ACHN (cell line): ENCODE results near the gene PGM5.

Experiments used
- DNase-seq: peaks from one replicate; pipeline ENCODE4 v3.0.0-alpha.2; 2015
- in situ Hi-C: cut with HindIII; loops from 2 replicates; pipeline ENCODE4 v1.10.0; 2017; ENCODE audit warnings: low sequenced_read_pairs, low pct_ligation_motif_present, low pct_unique_long_range_greater_than_20kb

The PGM5 gene

DNA sequence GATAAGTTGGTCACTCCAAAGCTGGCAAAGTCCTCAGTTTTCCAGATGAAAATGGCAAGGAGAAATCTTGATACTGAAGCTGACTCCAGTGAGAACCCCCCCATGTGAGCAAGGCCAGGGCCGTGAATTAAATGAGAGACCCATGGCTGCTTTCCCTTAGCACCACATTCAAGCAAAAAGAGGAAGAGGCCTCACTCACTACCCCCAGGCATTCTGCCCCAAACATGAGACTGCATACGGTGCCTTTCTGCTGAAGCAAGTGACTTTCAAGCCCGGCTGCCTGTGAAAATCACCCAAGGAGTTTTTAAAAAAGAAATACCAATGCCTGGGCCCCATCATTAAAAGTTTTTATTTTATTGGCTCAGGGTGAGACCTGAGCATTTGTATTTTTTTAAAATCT lies 117.4 kb downstream of the PGM5 start:
- no peak for DNase-seq
- in situ Hi-C loops: no loop called here

GRCh38 chr9:68476422-68476821 lies 120.0 kb downstream of the PGM5 start:
- no peak for DNase-seq
- in situ Hi-C loops: no loop called here

GRCh38 chr9:68476847-68477246 lies 120.4 kb downstream of the PGM5 start:
- in situ Hi-C loops: no loop called here
- DNase-seq: no peak

- in situ Hi-C loops: no loop called here
- no peak for DNase-seq
Measured at GRCh38 chr9:68480807-68481206, 124.4 kb downstream of the PGM5 start.

GRCh38 chr9:68482548-68482947 lies 126.1 kb downstream of the PGM5 start:
- DNase-seq: no peak
- in situ Hi-C loops: no loop called here

GRCh38 chr9:68488126-68488525 lies 131.7 kb downstream of the PGM5 start:
- in situ Hi-C loops: no loop called here

DNA sequence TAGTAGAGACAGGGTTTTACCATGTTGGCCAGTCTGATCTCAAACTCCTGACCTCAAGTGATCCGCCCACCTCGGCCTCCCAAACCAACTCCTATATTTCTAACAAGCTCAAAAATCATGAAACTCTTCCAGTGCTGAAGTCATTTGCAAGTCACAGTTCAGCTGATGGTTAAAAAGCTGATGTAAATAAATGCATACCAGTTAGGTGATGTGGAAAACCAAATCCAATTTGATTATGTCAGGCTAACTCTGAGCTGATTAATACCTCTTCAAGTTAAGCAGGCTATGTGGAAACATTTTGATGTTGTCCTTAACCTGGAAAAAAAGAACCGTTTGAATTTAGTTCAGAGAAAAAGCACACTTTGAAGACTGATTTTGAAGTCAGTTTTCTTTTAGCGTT lies 133.2 kb downstream of the PGM5 start:
- in situ Hi-C loops: no loop called here
- no peak for DNase-seq

More at GRCh38 chr9:68488126-68488525, 131.7 kb downstream of the PGM5 start:
- no peak for DNase-seq

DNA sequence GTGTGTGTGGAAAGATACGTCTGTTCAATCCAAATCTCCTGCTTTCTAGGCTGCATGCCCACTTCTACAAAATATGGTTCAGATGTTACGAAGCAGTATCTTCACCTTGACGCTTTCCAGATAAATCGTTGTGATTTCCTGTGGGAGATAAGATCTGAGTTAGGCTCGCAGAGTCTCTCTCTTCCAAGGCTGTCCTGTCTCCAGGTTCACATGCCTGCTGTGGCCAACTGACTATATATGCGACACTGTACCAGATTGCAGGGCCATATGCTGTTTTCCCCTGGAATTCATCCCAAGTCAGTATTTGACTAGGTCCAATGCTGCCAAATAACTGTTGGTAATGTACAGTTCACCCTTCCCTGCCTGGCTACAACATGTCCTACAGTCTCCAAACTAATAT lies 136.4 kb downstream of the PGM5 start:
- DNase-seq: no peak
- in situ Hi-C loops: no loop called here

DNA sequence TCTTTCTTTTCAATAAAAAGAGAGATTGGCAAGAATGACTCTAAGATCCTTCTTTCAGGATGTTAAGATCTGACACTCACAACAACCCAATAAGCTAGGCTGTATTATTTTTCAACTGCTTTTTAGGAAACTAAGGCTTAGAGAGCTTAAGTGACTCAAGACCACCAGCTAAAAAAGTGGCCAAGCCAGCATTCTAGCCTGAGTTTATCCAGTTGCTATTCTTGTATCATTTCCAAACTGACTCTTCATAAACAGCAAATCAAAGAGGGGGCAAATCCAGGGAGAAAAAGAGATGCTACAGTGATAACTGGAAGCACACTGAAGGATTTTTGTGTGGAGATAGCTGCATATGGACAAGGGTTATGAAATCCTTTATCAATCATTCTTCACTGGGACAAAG lies 137.1 kb downstream of the PGM5 start:
- no peak for DNase-seq

DNA sequence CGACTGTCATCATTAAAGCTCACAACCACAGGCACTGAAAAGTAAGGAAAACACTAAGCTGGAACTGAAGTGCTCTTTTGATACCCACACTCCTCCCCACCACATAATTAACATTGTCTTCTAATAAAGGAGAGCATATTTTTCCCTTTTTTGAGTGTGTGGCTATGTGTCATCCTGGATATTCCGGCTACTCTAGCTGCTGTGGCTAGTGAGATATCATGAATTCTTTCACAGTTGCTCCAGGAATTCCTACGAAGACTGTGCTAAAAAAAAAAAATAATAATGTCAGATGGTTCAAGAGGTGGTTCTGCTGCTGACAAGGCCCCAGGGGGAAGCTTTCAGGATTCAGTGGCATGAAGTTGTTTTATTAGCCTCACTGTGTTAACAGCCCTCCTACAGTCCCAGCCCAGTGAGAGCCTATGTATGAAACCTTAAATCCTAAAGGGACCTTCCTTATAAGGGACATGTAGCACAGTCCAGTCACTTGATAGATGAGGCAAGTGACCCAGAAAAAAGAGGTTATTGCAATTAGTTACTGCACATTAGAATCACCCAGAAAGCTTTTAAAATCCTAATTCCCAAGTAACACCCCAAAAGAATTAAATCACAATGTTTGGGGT lies 137.7 kb downstream of the PGM5 start:
- no peak for DNase-seq
- in situ Hi-C loops: no loop called here

More for the DNA sequence above, 137.1 kb downstream of the PGM5 start:
- in situ Hi-C loops: no loop called here

DNA sequence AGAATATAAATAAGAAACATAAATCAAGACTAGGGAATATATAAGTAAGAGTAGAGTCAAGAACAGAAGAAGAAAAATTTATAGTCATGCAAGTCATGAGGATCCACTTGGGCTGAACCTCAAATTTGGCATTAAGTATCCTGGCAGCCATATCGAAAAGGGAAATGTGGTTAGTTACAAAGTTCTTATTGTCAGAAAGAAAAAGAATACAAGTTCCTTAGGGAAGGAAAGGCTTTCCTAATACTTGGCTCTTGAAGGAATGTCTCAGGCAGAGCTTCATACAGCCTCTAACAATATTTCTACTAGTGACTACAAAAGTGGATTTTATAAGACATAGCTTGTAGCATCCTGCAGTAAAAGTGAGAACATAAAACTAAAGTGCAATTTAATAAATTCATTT lies 138.8 kb downstream of the PGM5 start:
- no peak for DNase-seq
- in situ Hi-C loops: no loop called here

DNA sequence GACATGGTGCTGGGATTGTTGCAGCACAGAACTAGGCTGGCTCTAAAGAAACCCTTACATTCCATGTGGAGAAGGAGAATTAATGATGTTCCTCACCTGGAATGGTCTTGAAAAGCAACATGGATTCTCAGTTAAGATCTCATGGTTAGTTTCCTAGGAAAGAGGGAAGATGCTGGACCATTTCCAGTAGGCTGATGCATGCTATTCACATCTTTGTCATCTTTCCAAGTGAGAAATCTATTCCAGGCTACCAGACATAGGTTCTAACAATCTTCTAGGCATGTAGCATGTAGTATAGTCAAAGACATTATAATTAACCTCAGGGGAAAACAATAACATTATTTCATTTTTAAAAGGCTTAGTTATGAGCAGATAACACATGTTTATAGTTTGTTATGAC lies 139.9 kb downstream of the PGM5 start:
- no peak for DNase-seq
- in situ Hi-C loops: no loop called here

DNA sequence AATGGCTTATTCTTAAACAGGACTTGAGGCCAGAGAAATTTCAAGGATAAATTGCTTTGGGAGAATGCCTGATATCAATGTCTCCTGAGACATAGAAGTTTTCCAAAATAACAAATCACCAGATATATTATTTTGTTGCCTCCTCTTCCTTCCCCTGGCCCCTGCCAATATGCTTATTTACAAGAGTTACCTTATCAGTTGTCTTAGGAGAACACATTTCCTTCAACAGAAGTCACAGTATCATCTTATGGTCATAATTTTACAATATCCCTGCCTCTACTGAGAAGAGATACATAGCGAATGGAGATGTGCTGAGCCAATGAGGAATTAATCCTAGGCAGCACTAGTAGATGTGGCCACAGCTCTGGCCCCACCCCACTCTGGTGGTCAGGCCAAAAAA lies 141.2 kb downstream of the PGM5 start:
- in situ Hi-C loops: no loop called here
- DNase-seq: no peak

GRCh38 chr9:68498816-68499215 lies 142.4 kb downstream of the PGM5 start:
- DNase-seq: no peak
- in situ Hi-C loops: no loop called here

- in situ Hi-C loops: no loop called here
- DNase-seq: no peak
Measured at GRCh38 chr9:68500457-68501381, 144.3 kb downstream of the PGM5 start.

DNA sequence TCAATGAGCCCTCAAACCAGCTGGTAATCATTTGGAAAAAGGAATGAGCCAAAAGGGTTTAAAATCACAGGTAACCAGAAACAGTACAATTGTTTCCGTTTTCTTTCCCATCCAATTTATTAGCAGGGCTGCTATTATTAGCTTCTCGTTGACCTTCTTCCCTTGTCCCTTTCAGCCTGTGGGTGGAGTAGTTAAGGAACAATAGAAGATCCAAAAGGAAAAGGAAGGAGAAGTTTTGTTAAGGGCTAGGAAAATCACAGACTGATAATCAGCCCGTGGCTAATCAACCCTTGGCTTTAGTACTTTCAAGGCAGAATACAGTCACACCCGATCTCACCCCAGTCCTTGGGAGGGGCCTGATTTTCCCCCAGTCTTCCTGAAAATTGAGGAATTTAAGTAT lies 145.9 kb downstream of the PGM5 start:
- DNase-seq: no peak

DNA sequence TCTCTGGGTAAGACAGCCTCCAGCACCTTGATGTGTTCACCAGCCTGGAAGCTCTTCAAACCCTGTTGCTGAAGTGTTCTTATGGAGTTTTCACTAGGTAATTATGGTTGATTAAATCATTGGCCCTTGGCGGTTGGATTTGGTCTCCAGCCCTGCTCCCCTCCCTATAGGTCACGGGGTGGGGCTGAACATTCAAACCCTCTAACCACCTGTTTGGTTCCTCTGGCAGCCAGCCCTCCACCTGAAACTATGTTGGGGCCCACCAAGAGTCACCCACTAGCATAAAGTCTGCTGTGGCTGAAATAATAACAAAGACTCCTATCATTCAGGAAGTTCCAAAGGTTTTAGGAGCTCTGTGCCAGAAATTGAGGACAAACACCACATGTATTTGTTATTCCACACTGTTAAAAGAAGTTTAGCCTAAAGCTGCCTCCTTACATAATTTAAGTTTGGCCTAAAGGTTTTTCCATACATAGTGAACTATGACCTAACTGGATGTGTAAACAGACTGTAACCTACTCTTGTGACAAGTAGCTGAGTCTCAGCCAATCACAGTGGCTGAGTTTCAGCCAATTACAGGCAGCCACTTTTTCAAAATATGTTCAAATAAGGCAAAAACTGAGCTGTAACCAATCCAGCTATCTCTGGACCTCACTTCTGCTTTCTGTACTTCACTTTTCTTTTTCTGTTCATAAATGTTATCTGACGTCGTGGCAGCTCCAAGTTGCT lies 149.4 kb downstream of the PGM5 start:
- DNase-seq: no peak
- in situ Hi-C loops: no loop called here

More for the DNA sequence above, 145.9 kb downstream of the PGM5 start:
- in situ Hi-C loops: no loop called here

GRCh38 chr9:68506551-68506950 lies 150.1 kb downstream of the PGM5 start:
- in situ Hi-C loops: no loop called here
- no peak for DNase-seq

DNA sequence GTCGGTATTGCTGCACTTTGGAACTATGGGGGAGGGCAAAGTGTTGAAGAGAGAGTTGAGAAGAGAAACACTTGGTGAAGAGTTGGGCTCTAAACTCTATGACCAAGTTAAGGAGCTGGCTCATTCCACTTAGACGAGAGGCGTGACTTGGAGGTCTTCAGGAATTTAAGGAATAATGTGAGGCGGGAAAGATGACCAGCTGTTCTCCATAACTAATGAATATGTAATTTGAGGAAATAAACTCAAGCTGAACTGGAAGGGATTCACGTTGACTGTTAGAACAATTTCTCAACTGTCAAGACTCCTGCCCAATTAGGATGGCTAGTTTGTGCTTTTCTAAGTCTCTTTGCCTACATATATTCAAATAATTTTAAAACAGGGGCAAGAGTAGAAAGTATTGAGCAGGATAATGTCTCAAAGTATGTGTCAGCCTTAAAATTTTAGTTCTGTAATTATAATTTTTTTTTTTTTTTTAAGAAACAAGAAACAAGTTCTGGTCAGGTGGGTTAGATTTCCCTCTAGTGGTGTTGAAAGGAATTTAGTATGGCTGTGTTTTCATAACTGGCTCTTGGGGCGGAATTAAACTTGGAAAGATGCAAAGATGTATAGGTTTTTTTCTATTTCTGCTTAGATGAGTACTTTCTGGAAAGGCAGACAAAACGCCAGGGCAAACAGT lies 150.9 kb downstream of the PGM5 start:
- peak; percentile 9 for DNase-seq
- in situ Hi-C loops: no loop called here
